ENCODE results near the gene TMEM158. TPM values are rescaled to one million over a fixed set of nuclear protein-coding genes. Genes with fewer than 3 reads are reported as not detected.

TMEM158 gene
- total and polyA plus RNA-seq, 4 donors = 0.07 to 3.7 (median 0.08) TPM; not detected in 1

- Histone ChIP-seq H3K9ac (ENCODE audit: low read depth in 1 of 2, low read length in 2 of 2) (no peak overlapping the region), H3K36me3 (ENCODE audit: control insufficient read depth in 4 of 4, insufficient read depth in 3 of 4, low read depth in 1 of 4, low read length in 3 of 4) (no peaks in the 10 kb centered on the region), H3K4me3 (ENCODE audit: low read depth in 1 of 3, low read length in 3 of 3) (no peak overlapping the region), H3K9me3 (ENCODE audit: control insufficient read depth in 4 of 4, low read length in 3 of 4) (no peaks in the 10 kb centered on the region), H3K27me3 (ENCODE audit: control insufficient read depth in 4 of 4, insufficient read depth in 4 of 4, low read length in 3 of 4) (no peaks in the 10 kb centered on the region), H3K27ac (ENCODE audit: low read depth in 1 of 2, low read length in 2 of 2) (no peak overlapping the region), H3K4me1 (ENCODE audit: control insufficient read depth in 4 of 4, insufficient read depth in 4 of 4, low read length in 3 of 4) (peaks cover 0 to 2% (median 0%) of the 10 kb centered on the region in 4 donors)
- 94% methylated on average over 6 of the region's 6 CpGs for WGBS
- no peak for DNase-seq (ENCODE audit: low spot score)
- TF ChIP-seq RXRA (IDR thresholded peaks at IDR 0.05) (no peak), TAF1 (conservative IDR thresholded peaks at IDR 0.05) (no peak), HNF4G (IDR thresholded peaks at IDR 0.05) (no peak), FOXA1 (IDR thresholded peaks at IDR 0.05) (no peak), ATF3 (IDR thresholded peaks at IDR 0.05) (no peak), ZBTB33 (IDR thresholded peaks at IDR 0.05) (no peak), HNF4A (conservative IDR thresholded peaks at IDR 0.05) (no peak), REST (IDR thresholded peaks at IDR 0.05) (no peak), FOXA2 (IDR thresholded peaks at IDR 0.05) (no peak), GABPA (IDR thresholded peaks at IDR 0.05 in 1 of 2, conservative IDR thresholded peaks at IDR 0.05 in 1 of 2) (no peak), JUND (IDR thresholded peaks at IDR 0.05) (no peak), MAX (IDR thresholded peaks at IDR 0.05) (no peak), NR2F2 (IDR thresholded peaks at IDR 0.05) (no peak), RAD21 (IDR thresholded peaks at IDR 0.05) (no peak), SP1 (IDR thresholded peaks at IDR 0.05) (no peak), YY1 (IDR thresholded peaks at IDR 0.05) (no peak), EGR1 (IDR thresholded peaks at IDR 0.05; ENCODE audit: low read depth in 2 of 2) (no peak)
Observed at GRCh38 chr3:45186871-45187270, 39.2 kb downstream of the TMEM158 start.

GRCh38 chr3:45185461-45185860 is 40.6 kb downstream of the TMEM158 start:
- Histone ChIP-seq H3K4me1 (ENCODE audit: control insufficient read depth in 4 of 4, insufficient read depth in 4 of 4, low read length in 3 of 4) (no peaks in the 10 kb centered on the region), H3K27ac (ENCODE audit: low read depth in 1 of 2, low read length in 2 of 2) (no peak overlapping the region), H3K36me3 (ENCODE audit: control insufficient read depth in 4 of 4, insufficient read depth in 3 of 4, low read depth in 1 of 4, low read length in 3 of 4) (no peaks in the 10 kb centered on the region), H3K9me3 (ENCODE audit: control insufficient read depth in 4 of 4, low read length in 3 of 4) (no peaks in the 10 kb centered on the region), H3K9ac (ENCODE audit: low read depth in 1 of 2, low read length in 2 of 2) (no peak overlapping the region), H3K4me3 (ENCODE audit: low read depth in 1 of 3, low read length in 3 of 3) (no peak overlapping the region), H3K27me3 (ENCODE audit: control insufficient read depth in 4 of 4, insufficient read depth in 4 of 4, low read length in 3 of 4) (no peaks in the 10 kb centered on the region)
- DNase-seq (ENCODE audit: low spot score) = no peak
- whole genome bisulfite sequencing = 86% methylated on average over 5 of the region's 5 CpGs
- no peak for TF ChIP-seq EGR1 (IDR thresholded peaks at IDR 0.05; ENCODE audit: low read depth in 2 of 2)
- TF ChIP-seq CTCF (IDR thresholded peaks at IDR 0.05; ENCODE audit: low read depth, low read length, missing input control) = no peak
- TF ChIP-seq JUND (IDR thresholded peaks at IDR 0.05) = no peak
- TF ChIP-seq SP1 (IDR thresholded peaks at IDR 0.05) = no peak
- TF ChIP-seq ZBTB33 (IDR thresholded peaks at IDR 0.05) = no peak
- no peak for TF ChIP-seq RXRA (IDR thresholded peaks at IDR 0.05)
- no peak for TF ChIP-seq FOXA1 (IDR thresholded peaks at IDR 0.05)
- no peak for TF ChIP-seq YY1 (IDR thresholded peaks at IDR 0.05)
- TF ChIP-seq HNF4A (conservative IDR thresholded peaks at IDR 0.05) = no peak
- no peak for TF ChIP-seq REST (IDR thresholded peaks at IDR 0.05)
- no peak for TF ChIP-seq GABPA (IDR thresholded peaks at IDR 0.05 in 1 of 2, conservative IDR thresholded peaks at IDR 0.05 in 1 of 2)
- TF ChIP-seq HNF4G (IDR thresholded peaks at IDR 0.05) = no peak
- TF ChIP-seq TAF1 (conservative IDR thresholded peaks at IDR 0.05) = no peak
- TF ChIP-seq RAD21 (IDR thresholded peaks at IDR 0.05) = no peak
- TF ChIP-seq NR2F2 (IDR thresholded peaks at IDR 0.05) = no peak
- no peak for TF ChIP-seq FOXA2 (IDR thresholded peaks at IDR 0.05)
